T-helper 1 cell treated with Interleukin-12 subunit alpha and Interleukin-12 subunit beta and Interleukin-4 antibody, amounts not matched to agents 30 μg/mL and 1 μg/mL, for 36 hours (primary cell): Measurements from ENCODE around the gene PLEKHD1.
"Not testable (repeated sequence)": the region's sequence is repeated elsewhere in the genome, so short reads cannot be mapped to it uniquely, and the experiment has no call there.

ENCODE experiments used
- H3K27ac Mint-ChIP-seq: one replicate; pipeline ENCODE4 v1.8.0; 2021; ENCODE audit warnings: mild to moderate bottlenecking, mixed read lengths
- H3K27me3 Mint-ChIP-seq: one replicate; pipeline ENCODE4 v1.8.0; 2021; ENCODE audit warnings: low read depth, mixed read lengths
- H3K36me3 Mint-ChIP-seq: one replicate; pipeline ENCODE4 v1.8.0; 2021; ENCODE audit warnings: low read depth, mixed read lengths
- H3K4me1 Mint-ChIP-seq: one replicate; pipeline ENCODE4 v1.8.0; 2021; ENCODE audit warnings: low read depth, mixed read lengths
- H3K4me3 Mint-ChIP-seq: one replicate; pipeline ENCODE4 v1.8.0; 2021; ENCODE audit warnings: mild to moderate bottlenecking, moderate library complexity, mixed read lengths
- H3K9me3 Mint-ChIP-seq: one replicate; pipeline ENCODE4 v1.8.0; 2021; ENCODE audit warnings: mixed read lengths

PLEKHD1 gene

GRCh38 chr14:69473260-69473659, 11.3 kb upstream of the PLEKHD1 start:
- Mint-ChIP-seq H3K36me3 (no peaks in the 10 kb centered on the region), H3K27ac (no peak overlapping the region), H3K4me3 (no peak overlapping the region), H3K27me3 (no peaks in the 10 kb centered on the region), H3K9me3 (no peaks in the 10 kb centered on the region), H3K4me1 (no peaks in the 10 kb centered on the region)

- Mint-ChIP-seq H3K36me3 (no peaks in the 10 kb centered on the region), H3K9me3 (no peaks in the 10 kb centered on the region), H3K27ac (no peak overlapping the region), H3K27me3 (no peaks in the 10 kb centered on the region), H3K4me1 (no peaks in the 10 kb centered on the region), H3K4me3 (no peak overlapping the region)
Measured at GRCh38 chr14:69473946-69474345, 10.6 kb upstream of the PLEKHD1 start.

GRCh38 chr14:69475194-69475818, 9.2 kb upstream of the PLEKHD1 start:
- Mint-ChIP-seq H3K27ac (no peak overlapping the region), H3K9me3 (no peaks in the 10 kb centered on the region)

GRCh38 chr14:69476824-69477450, 7.6 kb upstream of the PLEKHD1 start:
- H3K4me3 Mint-ChIP-seq, H3K4me1 Mint-ChIP-seq, H3K27ac Mint-ChIP-seq, H3K9me3 Mint-ChIP-seq, H3K36me3 Mint-ChIP-seq, H3K27me3 Mint-ChIP-seq: not testable (repeated sequence)

More at GRCh38 chr14:69475194-69475818, 9.2 kb upstream of the PLEKHD1 start:
- no peaks in the 10 kb centered on the region for H3K27me3 Mint-ChIP-seq
- H3K4me3 Mint-ChIP-seq: no peak overlapping the region
- H3K4me1 Mint-ChIP-seq: no peaks in the 10 kb centered on the region
- H3K36me3 Mint-ChIP-seq: no peaks in the 10 kb centered on the region

GRCh38 chr14:69478055-69478454, 6.5 kb upstream of the PLEKHD1 start:
- not testable (repeated sequence) for H3K4me3 Mint-ChIP-seq, H3K27ac Mint-ChIP-seq, H3K9me3 Mint-ChIP-seq, H3K36me3 Mint-ChIP-seq, H3K4me1 Mint-ChIP-seq
- H3K27me3 Mint-ChIP-seq: peaks cover 18% of the 10 kb centered on the region

- Mint-ChIP-seq H3K27me3 (peaks cover 28% of the 10 kb centered on the region), H3K9me3 (no peaks in the 10 kb centered on the region), H3K4me1 (no peaks in the 10 kb centered on the region), H3K4me3 (no peak overlapping the region), H3K27ac (no peak overlapping the region), H3K36me3 (no peaks in the 10 kb centered on the region)
Measured at GRCh38 chr14:69479696-69480095, 4.8 kb upstream of the PLEKHD1 start.

- Mint-ChIP-seq H3K36me3 (no peaks in the 10 kb centered on the region), H3K27ac (no peak overlapping the region), H3K4me1 (no peaks in the 10 kb centered on the region), H3K27me3 (peaks cover 30% of the 10 kb centered on the region), H3K4me3 (no peak overlapping the region), H3K9me3 (no peaks in the 10 kb centered on the region)
Measured at GRCh38 chr14:69480136-69480535, 4.4 kb upstream of the PLEKHD1 start.

- no peaks in the 10 kb centered on the region for H3K9me3 Mint-ChIP-seq
- H3K4me3 Mint-ChIP-seq: no peak overlapping the region
- no peak overlapping the region for H3K27ac Mint-ChIP-seq
- H3K36me3 Mint-ChIP-seq: no peaks in the 10 kb centered on the region
- H3K4me1 Mint-ChIP-seq: no peaks in the 10 kb centered on the region
- H3K27me3 Mint-ChIP-seq: peaks cover 48% of the 10 kb centered on the region
Measured at GRCh38 chr14:69481815-69482568, 2.5 kb upstream of the PLEKHD1 start.

GRCh38 chr14:69483765-69484443, 624 bp upstream of the PLEKHD1 start:
- H3K36me3 Mint-ChIP-seq: no peaks in the 10 kb centered on the region
- H3K4me3 Mint-ChIP-seq: no peak overlapping the region
- H3K27me3 Mint-ChIP-seq: peaks cover 54% of the 10 kb centered on the region
- H3K9me3 Mint-ChIP-seq: no peaks in the 10 kb centered on the region
- H3K27ac Mint-ChIP-seq: no peak overlapping the region
- H3K4me1 Mint-ChIP-seq: no peaks in the 10 kb centered on the region

- Mint-ChIP-seq H3K4me3 (no peak overlapping the region), H3K27me3 (peaks cover 55% of the 10 kb centered on the region), H3K27ac (no peak overlapping the region), H3K36me3 (no peaks in the 10 kb centered on the region), H3K9me3 (no peaks in the 10 kb centered on the region), H3K4me1 (no peaks in the 10 kb centered on the region)
Measured at GRCh38 chr14:69485315-69485660, 760 bp downstream of the PLEKHD1 start.

GRCh38 chr14:69485701-69486100, 1.2 kb downstream of the PLEKHD1 start:
- Mint-ChIP-seq H3K9me3 (no peaks in the 10 kb centered on the region), H3K4me3 (no peak overlapping the region), H3K4me1 (no peaks in the 10 kb centered on the region), H3K27me3 (peaks cover 59% of the 10 kb centered on the region), H3K27ac (no peak overlapping the region), H3K36me3 (no peaks in the 10 kb centered on the region)

- Mint-ChIP-seq H3K27me3 (peaks cover 54% of the 10 kb centered on the region), H3K4me3 (no peak overlapping the region), H3K9me3 (no peaks in the 10 kb centered on the region), H3K4me1 (no peaks in the 10 kb centered on the region), H3K27ac (no peak overlapping the region), H3K36me3 (no peaks in the 10 kb centered on the region)
Measured at GRCh38 chr14:69487226-69487625, 2.7 kb downstream of the PLEKHD1 start.

GRCh38 chr14:69487771-69488170, 3.2 kb downstream of the PLEKHD1 start:
- no peak overlapping the region for H3K27ac Mint-ChIP-seq
- no peaks in the 10 kb centered on the region for H3K9me3 Mint-ChIP-seq
- H3K27me3 Mint-ChIP-seq: peaks cover 49% of the 10 kb centered on the region
- H3K4me3 Mint-ChIP-seq: no peak overlapping the region
- H3K36me3 Mint-ChIP-seq: no peaks in the 10 kb centered on the region
- no peaks in the 10 kb centered on the region for H3K4me1 Mint-ChIP-seq

- H3K36me3 Mint-ChIP-seq: no peaks in the 10 kb centered on the region
- peaks cover 36% of the 10 kb centered on the region for H3K27me3 Mint-ChIP-seq
- H3K4me3 Mint-ChIP-seq: no peak overlapping the region
- H3K9me3 Mint-ChIP-seq: no peaks in the 10 kb centered on the region
- H3K27ac Mint-ChIP-seq: no peak overlapping the region
- H3K4me1 Mint-ChIP-seq: no peaks in the 10 kb centered on the region
Measured at GRCh38 chr14:69489495-69489894, 5.0 kb downstream of the PLEKHD1 start.
